Activated naive CD8-positive, alpha-beta T cell (primary cell): ENCODE data around the gene BAAT.
"Not testable (repeated sequence)": the region's sequence is repeated elsewhere in the genome, so short reads cannot be mapped to it uniquely, and the experiment has no call there.

ENCODE experiments used
- H3K27ac Mint-ChIP-seq: one replicate; pipeline ENCODE4 v1.8.0; 2021; ENCODE audit warnings: mixed read lengths
- H3K27me3 Mint-ChIP-seq: one replicate; pipeline ENCODE4 v1.8.0; 2021; ENCODE audit warnings: mixed read lengths
- H3K36me3 Mint-ChIP-seq: one replicate; pipeline ENCODE4 v1.8.0; 2021; ENCODE audit warnings: mixed read lengths
- H3K4me1 Mint-ChIP-seq: one replicate; pipeline ENCODE4 v1.8.0; 2021; ENCODE audit warnings: low read depth, mixed read lengths
- H3K4me3 Mint-ChIP-seq: one replicate; pipeline ENCODE4 v1.8.0; 2021; ENCODE audit warnings: mild to moderate bottlenecking, mixed read lengths
- H3K9me3 Mint-ChIP-seq: one replicate; pipeline ENCODE4 v1.8.0; 2021; ENCODE audit warnings: low read depth, mixed read lengths

The BAAT gene

DNA sequence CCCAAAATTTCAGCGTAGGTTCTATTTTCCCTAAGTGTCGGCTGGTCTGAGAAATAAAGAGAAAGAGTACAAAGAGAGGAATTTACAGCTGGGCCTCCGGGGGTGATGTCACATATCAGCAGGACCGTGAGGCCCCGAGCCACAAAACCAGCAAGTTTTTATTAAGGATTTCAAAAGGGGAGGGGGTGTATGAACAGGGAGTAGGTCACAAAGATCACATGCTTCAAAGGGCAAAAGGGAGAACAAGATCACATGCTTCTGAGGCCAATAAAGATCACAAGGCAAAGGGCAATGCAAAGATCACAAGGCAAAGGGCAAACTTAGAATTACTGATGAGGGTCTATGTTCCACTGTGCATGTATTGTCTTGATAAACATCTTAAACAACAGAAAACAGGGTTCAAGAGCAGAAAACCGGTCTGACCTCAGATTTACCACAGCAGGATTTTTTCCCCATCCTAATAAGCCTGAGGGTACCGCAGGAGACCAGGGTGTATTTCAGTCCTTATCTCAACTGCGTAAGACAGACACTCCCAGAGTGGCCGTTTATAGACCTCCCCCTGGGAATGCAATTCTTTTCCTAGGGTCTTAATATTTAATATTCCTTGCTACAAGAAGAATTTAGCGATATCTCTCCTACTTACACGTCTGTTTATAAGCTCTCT is at the start of gene BAAT:
Gene BAAT (minus strand): TSS at position 134 of the 664 bp plus-strand sequence. CDS start 13,602 bp downstream, outside the sequence.
- not testable (repeated sequence) for H3K9me3 Mint-ChIP-seq, H3K4me3 Mint-ChIP-seq, H3K27me3 Mint-ChIP-seq, H3K4me1 Mint-ChIP-seq, H3K27ac Mint-ChIP-seq
- peaks cover 11% of the 10 kb centered on the region for H3K36me3 Mint-ChIP-seq

DNA sequence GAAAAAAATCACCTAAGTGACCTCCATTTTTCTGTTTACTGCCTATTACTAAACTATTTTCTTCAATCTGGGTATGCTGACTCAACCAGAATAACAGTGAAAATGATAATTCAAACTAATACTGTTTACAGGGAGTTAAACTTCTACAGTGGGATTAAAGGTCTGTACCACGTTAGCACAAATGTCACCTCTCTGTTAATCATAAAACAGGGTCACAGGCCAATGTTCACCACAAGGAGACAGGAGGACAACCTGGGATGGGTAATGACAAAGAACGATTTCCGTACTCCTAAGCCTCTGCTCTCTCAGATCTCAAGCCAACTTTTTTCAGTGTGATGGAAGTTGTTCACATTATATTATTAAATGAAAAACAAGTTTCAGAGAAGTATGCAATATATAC is 48.4 kb upstream of the BAAT start:
- Mint-ChIP-seq H3K36me3 (peaks cover 1% of the 10 kb centered on the region), H3K27me3 (peaks cover 29% of the 10 kb centered on the region), H3K9me3 (peaks cover 2% of the 10 kb centered on the region), H3K4me3 (no peak overlapping the region), H3K27ac (no peak overlapping the region), H3K4me1 (no peaks in the 10 kb centered on the region)

DNA sequence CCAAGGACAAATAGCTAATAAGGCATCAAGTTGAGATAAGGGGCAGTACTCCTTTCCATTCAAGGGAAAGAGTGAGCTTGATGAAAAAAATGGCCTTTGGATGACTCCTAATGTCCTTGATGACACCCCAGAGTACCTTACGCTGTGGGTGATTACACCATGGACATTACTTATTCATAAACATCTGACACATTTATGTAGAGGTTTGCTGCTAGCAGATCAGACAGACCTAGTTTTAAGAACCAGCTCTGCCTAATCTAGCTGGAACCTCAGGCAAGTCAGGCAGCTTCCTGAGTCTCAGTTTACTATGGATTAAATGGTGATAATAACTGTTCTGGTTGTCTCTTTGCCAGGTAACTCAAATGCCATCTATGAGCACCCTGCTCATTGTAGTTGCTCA is 47.9 kb upstream of the BAAT start:
- H3K4me1 Mint-ChIP-seq: no peaks in the 10 kb centered on the region
- peaks cover 29% of the 10 kb centered on the region for H3K27me3 Mint-ChIP-seq
- peaks cover 3% of the 10 kb centered on the region for H3K9me3 Mint-ChIP-seq
- peaks cover 3% of the 10 kb centered on the region for H3K36me3 Mint-ChIP-seq
- no peak overlapping the region for H3K27ac Mint-ChIP-seq
- no peak overlapping the region for H3K4me3 Mint-ChIP-seq

DNA sequence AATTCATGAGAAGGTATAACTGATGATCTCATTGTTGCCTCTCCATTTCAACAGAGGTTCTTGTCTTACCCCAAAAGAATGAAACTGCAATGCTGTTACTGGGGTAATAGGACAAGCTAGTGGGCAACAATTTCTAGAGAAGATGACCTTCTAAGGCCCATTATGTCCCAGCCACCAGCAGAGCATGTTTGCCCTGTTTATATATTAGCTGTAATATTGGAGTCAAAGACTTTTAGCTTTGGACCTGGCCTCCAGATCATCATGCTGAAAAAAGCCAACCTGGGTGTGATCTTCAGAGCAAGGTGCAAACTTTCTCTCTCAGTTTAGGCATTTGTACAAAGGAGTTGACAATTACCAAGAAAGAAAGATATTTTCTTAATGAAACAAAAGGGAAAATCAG is 47.4 kb upstream of the BAAT start:
- peaks cover 27% of the 10 kb centered on the region for H3K27me3 Mint-ChIP-seq
- H3K36me3 Mint-ChIP-seq: peaks cover 3% of the 10 kb centered on the region
- no peak overlapping the region for H3K4me3 Mint-ChIP-seq
- H3K9me3 Mint-ChIP-seq: peaks cover 3% of the 10 kb centered on the region
- no peak overlapping the region for H3K27ac Mint-ChIP-seq
- no peaks in the 10 kb centered on the region for H3K4me1 Mint-ChIP-seq

DNA sequence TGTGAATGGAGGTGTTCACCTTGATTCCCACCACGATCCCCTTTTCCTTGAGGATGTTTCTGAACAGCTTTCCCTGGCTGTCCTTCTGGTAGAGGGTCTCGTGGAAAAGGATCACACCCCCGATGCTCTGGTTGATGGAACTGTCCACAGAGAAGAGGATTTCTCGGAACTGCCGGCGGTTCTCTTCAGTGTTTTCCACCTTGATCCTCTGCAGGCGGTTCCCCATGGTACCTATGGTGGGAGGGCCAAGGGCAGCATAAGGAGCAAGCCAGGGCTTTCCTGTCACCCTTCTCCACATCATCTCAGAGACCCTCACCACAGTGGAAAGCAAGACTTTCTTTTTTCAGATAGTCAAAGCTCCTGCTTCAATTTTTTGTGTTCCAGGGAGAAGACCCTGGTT is 44.9 kb upstream of the BAAT start:
- Mint-ChIP-seq H3K4me3 (no peak overlapping the region), H3K27ac (no peak overlapping the region), H3K36me3 (peaks cover 3% of the 10 kb centered on the region), H3K9me3 (peaks cover 7% of the 10 kb centered on the region), H3K4me1 (no peaks in the 10 kb centered on the region), H3K27me3 (peaks cover 21% of the 10 kb centered on the region)

DNA sequence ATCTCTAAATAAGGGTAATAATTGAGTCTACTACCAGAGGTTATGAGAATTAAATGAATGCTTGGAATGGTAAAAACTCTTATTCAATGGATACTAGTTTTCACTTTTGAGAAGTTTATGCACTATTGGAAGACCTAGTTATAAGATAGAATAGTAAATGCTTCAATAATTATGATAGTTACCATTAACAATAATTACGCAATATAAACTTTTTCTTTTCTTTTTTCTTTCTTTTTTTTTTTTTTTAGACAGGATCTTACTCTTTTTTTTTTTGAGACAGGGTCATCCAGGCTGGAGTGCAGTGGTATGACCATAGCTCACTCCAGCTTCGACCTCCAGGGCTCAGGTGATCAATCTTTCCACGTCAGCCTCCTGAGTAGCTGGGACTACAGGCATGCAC is 44.1 kb upstream of the BAAT start:
- peaks cover 3% of the 10 kb centered on the region for H3K36me3 Mint-ChIP-seq

DNA sequence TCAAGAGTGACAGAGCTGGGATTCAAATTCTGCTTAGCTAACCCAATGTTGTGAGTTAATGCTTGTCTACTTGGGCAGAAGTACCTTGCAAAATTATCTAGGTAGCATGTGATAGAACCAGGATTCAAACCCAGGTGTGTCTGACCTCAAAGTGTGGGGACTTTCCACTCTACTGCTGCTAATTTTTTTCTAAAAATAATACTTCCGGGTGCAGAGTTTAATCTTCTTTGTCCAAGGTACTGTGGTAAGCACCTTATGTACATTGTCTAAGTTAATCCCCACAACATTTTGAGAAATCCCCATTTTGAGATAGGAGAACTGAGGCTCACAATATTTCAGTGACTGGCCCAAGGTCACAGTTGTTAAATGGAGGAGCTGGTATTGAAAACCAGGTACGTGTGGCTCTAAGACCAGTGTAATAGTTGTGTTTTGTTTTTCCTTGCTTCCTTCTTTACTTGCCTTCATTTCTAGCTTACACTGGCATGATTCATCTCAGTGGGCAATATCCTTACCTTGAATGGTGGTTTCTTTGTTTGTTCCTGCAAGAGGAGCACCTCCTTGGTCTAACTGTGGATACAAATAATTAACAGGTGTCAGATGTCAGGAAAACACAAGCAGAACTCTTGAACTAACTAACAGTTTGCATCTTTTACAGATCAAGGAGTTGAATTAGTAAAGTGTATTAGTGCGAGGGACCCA is 43.3 kb upstream of the BAAT start:
- Mint-ChIP-seq H3K36me3 (peaks cover 3% of the 10 kb centered on the region), H3K4me1 (no peaks in the 10 kb centered on the region), H3K9me3 (peaks cover 19% of the 10 kb centered on the region), H3K4me3 (no peak overlapping the region), H3K27ac (no peak overlapping the region), H3K27me3 (peaks cover 20% of the 10 kb centered on the region)

More for the DNA sequence above, 44.1 kb upstream of the BAAT start:
- Mint-ChIP-seq H3K9me3 (peaks cover 11% of the 10 kb centered on the region), H3K4me3 (no peak overlapping the region), H3K4me1 (no peaks in the 10 kb centered on the region), H3K27ac (no peak overlapping the region), H3K27me3 (peaks cover 21% of the 10 kb centered on the region)

DNA sequence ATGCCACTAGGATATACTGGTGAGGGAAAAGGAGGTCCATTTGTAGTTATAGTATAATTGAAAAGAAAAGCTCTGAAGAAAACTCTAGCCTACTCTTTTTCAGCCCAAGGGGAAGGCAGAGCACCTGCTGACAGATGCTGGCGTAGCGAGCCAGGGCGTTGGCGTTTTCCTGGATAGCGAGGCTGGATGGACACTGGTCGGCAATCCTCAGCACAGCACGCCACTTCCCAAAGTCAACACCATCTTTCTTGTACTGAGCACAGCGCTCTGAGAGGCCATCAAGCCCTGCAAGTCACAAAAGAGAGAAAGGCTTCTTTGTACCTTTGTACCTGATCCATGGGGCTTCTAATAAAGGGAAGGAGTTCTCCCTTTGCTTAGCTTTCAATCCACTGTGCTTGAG is 42.6 kb upstream of the BAAT start:
- peaks cover 19% of the 10 kb centered on the region for H3K9me3 Mint-ChIP-seq
- H3K36me3 Mint-ChIP-seq: peaks cover 3% of the 10 kb centered on the region
- no peaks in the 10 kb centered on the region for H3K4me1 Mint-ChIP-seq
- H3K27ac Mint-ChIP-seq: no peak overlapping the region
- peaks cover 20% of the 10 kb centered on the region for H3K27me3 Mint-ChIP-seq
- no peak overlapping the region for H3K4me3 Mint-ChIP-seq

DNA sequence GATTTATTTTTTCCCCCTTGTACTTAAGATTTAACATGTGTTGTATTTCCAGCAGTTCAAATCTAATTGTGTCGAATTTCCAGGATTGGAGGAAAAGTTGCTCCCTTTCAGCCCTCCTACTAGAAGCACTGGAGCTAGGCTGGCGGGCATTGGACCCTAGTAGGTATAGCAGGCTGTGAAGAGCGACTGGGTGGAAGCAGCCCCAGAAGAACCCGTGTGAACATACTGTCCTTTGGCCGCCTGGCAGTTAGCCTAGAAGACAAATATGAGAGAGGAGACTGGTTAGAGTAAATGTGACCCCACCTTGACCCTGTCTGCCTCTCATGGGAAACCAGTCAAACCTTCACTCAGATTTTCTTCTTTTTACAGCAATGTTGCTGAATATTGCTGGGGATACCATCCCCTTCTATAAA is 36.9 kb upstream of the BAAT start:
- H3K36me3 Mint-ChIP-seq: peaks cover 18% of the 10 kb centered on the region
- peaks cover 2% of the 10 kb centered on the region for H3K27me3 Mint-ChIP-seq
- H3K9me3 Mint-ChIP-seq: peaks cover 52% of the 10 kb centered on the region
- H3K4me1 Mint-ChIP-seq: no peaks in the 10 kb centered on the region
- no peak overlapping the region for H3K4me3 Mint-ChIP-seq
- H3K27ac Mint-ChIP-seq: no peak overlapping the region

DNA sequence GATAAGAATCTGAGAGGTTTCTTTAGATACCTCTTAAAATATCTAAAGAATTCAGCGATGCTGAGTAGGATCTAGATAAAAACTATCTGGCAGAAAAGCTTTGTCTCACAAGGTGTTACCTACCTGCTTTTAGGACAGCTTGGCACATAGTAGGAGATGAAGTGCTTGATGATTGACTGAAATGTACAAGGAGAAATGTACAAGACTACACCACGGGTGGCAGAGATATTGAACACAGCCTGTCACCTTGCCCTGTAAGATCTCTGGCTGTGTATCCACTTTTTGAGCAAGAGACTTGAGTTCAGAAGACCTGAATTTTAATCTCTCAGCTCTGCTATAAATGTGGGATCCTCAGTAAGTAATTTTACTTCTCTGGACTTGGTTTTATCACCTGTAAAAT is 35.1 kb upstream of the BAAT start:
- H3K27me3 Mint-ChIP-seq: peaks cover 2% of the 10 kb centered on the region
- peaks cover 51% of the 10 kb centered on the region for H3K9me3 Mint-ChIP-seq
- no peaks in the 10 kb centered on the region for H3K4me1 Mint-ChIP-seq
- no peak overlapping the region for H3K4me3 Mint-ChIP-seq
- no peak overlapping the region for H3K27ac Mint-ChIP-seq
- peaks cover 23% of the 10 kb centered on the region for H3K36me3 Mint-ChIP-seq

DNA sequence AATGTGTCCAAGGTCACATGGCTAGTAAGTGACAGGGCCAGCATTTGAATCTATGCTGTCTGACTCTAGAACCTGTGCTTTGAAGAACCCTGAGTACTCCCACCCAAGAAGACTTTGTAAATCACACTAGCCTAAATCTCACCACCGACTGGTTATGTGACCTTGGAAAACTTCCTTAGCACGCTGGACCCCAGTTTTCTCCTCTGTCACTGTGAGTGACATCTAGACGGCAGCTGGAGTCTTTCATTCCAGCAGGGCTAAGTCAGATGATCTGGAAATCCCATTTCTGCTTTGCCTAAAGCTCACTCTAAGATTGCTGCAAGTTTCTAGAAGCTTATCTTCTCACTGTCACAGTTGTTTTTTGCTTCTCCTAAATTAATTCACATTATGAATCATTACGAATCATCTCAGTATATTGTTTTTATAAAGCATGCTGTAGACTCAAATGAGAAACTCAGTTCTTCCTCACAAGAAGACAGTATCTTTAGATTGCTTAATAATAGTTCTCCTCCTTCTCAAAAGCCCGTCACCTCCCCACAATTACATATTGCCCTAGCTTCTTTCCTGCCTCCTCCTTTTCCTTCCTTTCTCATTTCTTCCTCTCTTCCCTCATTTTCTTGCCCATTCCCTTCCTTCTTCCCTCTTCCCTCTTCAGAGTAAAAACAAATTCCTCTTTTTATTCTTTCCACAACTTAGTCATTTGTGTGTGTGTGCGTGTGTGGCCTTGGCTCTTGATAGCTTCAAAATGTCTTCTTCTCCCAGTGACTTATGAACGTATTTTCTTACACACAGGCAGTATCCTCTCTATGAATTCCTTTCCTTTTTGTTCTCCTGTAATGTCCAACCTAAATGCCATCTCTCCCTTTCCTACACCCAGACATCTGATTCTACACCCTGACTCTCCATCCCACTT is 34.0 kb upstream of the BAAT start:
- Mint-ChIP-seq H3K27me3 (no peaks in the 10 kb centered on the region), H3K9me3 (peaks cover 52% of the 10 kb centered on the region), H3K4me1 (no peaks in the 10 kb centered on the region), H3K4me3 (no peak overlapping the region), H3K27ac (no peak overlapping the region), H3K36me3 (peaks cover 27% of the 10 kb centered on the region)

DNA sequence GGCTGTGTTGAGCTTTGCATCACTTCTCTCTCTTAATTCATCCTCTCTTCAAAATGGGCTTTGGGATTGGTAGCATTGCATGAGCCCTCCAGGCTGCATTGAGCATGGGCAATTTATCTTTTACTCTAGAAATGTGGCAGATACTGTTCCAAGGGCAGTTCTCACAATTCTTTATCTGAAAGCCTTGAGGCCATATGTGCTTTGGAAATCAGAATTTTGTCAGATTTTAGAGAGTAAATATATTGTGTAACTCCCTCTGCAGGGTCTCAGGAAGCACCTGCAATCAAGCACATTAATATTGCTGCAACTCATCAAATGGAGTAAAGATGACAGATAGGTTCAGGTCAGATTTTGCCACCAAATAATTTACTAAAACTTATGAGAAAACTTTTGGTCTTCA is 33.2 kb upstream of the BAAT start:
- no peaks in the 10 kb centered on the region for H3K27me3 Mint-ChIP-seq
- no peaks in the 10 kb centered on the region for H3K4me1 Mint-ChIP-seq
- no peak overlapping the region for H3K27ac Mint-ChIP-seq
- H3K4me3 Mint-ChIP-seq: no peak overlapping the region
- peaks cover 52% of the 10 kb centered on the region for H3K9me3 Mint-ChIP-seq
- H3K36me3 Mint-ChIP-seq: peaks cover 34% of the 10 kb centered on the region

DNA sequence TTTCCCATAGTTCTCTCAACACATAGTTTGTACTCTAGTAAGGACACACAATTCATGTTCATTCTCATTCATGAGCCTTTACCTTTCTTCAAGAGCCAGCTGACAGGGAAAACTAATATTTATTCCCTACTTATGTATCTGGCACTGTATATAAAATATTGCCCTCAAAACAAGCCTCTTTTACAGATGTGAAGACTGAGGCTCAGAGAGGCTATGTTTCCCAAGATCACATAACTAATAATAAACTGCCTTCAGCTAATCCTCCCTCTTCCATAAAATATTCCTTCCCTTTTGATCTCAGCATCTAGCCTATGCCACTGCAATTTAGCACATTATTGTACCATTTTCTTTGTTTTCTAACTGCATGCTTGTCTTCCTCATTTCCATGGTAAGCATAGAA is 32.6 kb upstream of the BAAT start:
- Mint-ChIP-seq H3K4me3 (no peak overlapping the region), H3K27me3 (no peaks in the 10 kb centered on the region), H3K27ac (no peak overlapping the region), H3K36me3 (peaks cover 39% of the 10 kb centered on the region), H3K4me1 (no peaks in the 10 kb centered on the region), H3K9me3 (peaks cover 57% of the 10 kb centered on the region)

DNA sequence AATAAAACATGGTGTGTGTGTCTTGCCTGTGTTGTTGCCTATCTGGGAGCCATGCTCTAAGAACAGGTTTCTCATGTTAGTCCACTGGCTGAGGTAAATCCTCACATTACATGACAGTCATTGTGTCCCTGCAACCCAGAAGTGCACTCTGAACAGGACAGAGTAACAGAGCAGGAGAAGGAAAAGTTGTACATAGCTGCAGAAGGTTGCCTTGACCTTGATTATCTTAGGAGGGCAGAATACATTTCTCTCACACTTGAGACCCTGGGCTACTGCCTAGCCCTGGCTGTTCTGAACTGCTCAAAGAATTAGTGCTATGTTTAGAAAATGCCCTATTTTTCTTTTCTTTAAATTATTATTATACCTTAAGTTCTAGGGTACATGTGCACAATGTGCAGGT is 30.8 kb upstream of the BAAT start:
- Mint-ChIP-seq H3K27me3 (no peaks in the 10 kb centered on the region), H3K9me3 (peaks cover 53% of the 10 kb centered on the region), H3K27ac (no peak overlapping the region), H3K36me3 (peaks cover 42% of the 10 kb centered on the region), H3K4me1 (no peaks in the 10 kb centered on the region), H3K4me3 (no peak overlapping the region)

DNA sequence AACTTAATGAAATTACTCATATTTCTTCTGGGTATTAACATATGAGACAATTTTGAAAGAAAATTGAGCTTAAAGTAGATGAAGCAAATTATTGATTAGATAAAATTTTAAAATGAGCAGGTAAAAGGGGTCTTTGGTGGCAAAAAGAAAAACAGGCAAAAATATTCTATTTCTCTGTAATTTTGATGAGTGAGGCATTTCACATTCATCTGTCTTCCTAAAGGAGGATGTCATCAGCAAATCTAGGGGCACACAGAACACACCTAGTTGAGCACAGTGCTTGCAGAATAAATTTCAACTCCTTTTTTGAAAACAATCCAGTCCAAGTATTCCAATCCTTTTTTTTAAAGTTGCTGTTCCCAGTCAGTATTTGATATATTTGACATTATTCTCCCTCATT is 30.0 kb upstream of the BAAT start:
- H3K4me1 Mint-ChIP-seq: no peaks in the 10 kb centered on the region
- no peak overlapping the region for H3K4me3 Mint-ChIP-seq
- peaks cover 40% of the 10 kb centered on the region for H3K36me3 Mint-ChIP-seq
- H3K27ac Mint-ChIP-seq: no peak overlapping the region
- H3K9me3 Mint-ChIP-seq: peaks cover 49% of the 10 kb centered on the region
- no peaks in the 10 kb centered on the region for H3K27me3 Mint-ChIP-seq
